Measurements from ENCODE around the gene DNM2. TPM values are rescaled to one million over a fixed set of nuclear protein-coding genes. Genes with fewer than 3 reads are reported as not detected.

DNM2 gene

GRCh38 chr19:10878253-10878652, 160.4 kb downstream of the DNM2 start:
- no peaks in the 10 kb centered on the region for H3K9me3 ChIP-seq (replicated peaks in 1 of 2; ENCODE audit: control insufficient read depth in 2 of 2, insufficient read depth in 1 of 2, low read depth in 1 of 2, low read length in 2 of 2)
- peaks cover 4 to 27% of the 10 kb centered on the region in 2 donors for H3K36me3 ChIP-seq (replicated peaks in 1 of 2; ENCODE audit: control insufficient read depth in 2 of 2, insufficient read depth in 2 of 2, low read length in 2 of 2)
- no peak overlapping the region for H3K4me2 ChIP-seq (ENCODE audit: insufficient read depth, low read length, poor library complexity, severe bottlenecking)
- no peak overlapping the region for H2BK120ac ChIP-seq (ENCODE audit: low read depth, low read length)
- H3K14ac ChIP-seq (ENCODE audit: low read length), result no peak overlapping the region
- H3K4me1 ChIP-seq (ENCODE audit: control insufficient read depth in 2 of 2, insufficient read depth in 1 of 2, low read depth in 1 of 2, low read length in 2 of 2), result peaks cover 33 to 42% of the 10 kb centered on the region in 2 donors
- H4K8ac ChIP-seq (ENCODE audit: low read depth, low read length), result no peak overlapping the region
- H2BK12ac ChIP-seq (ENCODE audit: low read length), result no peak overlapping the region
- no peak overlapping the region for H2BK15ac ChIP-seq (ENCODE audit: low read length)
- no peak overlapping the region for H3K9ac ChIP-seq (ENCODE audit: low read depth, low read length, poor library complexity)
- no peak for DNase-seq (ENCODE audit: low spot score)
- H3K79me1 ChIP-seq (ENCODE audit: low read depth, low read length), result peaks cover 18% of the 10 kb centered on the region
- no peak overlapping the region for H2AFZ ChIP-seq (ENCODE audit: low read length)
- no peak overlapping the region for H3K4ac ChIP-seq (ENCODE audit: low read length)
- H3K4me3 ChIP-seq (ENCODE audit: low read length in 2 of 2), result no peak overlapping the region
- no peak overlapping the region for H3K27ac ChIP-seq (replicated peaks; ENCODE audit: low read length)
- no peak overlapping the region for H4K91ac ChIP-seq (ENCODE audit: low read depth, low read length, poor library complexity)
- H2BK5ac ChIP-seq (ENCODE audit: low read length), result no peak overlapping the region
- no peak overlapping the region for H2AK5ac ChIP-seq (ENCODE audit: low read depth, low read length)
- H3K27me3 ChIP-seq (ENCODE audit: control insufficient read depth in 3 of 3, insufficient read depth in 3 of 3, low read depth in 1 of 3, low read length in 3 of 3), result no peaks in the 10 kb centered on the region
- no peak overlapping the region for H3K18ac ChIP-seq (ENCODE audit: low read length)
- no peak overlapping the region for H3K23ac ChIP-seq (ENCODE audit: low read depth, low read length, poor library complexity)
- no CpG with 5 or more reads among the region's 3 CpGs for WGBS, 2 donors (ENCODE audit: extremely low coverage in 2 of 2, insufficient read length in 2 of 2, insufficient replicate concordance in 1 of 2)

Small RNA genes within 50 kb of the gene (small RNA-seq; reads per million reads assigned to genes)
- gene MIR199A1 (ENCODE audit: insufficient read depth) (not detected), gene MIR4748 (ENCODE audit: insufficient read depth) (not detected), gene MIR638 (ENCODE audit: insufficient read depth) (not detected), gene MIR6793 (ENCODE audit: insufficient read depth) (4.3 reads per million, percentile 11 among the genes with 10 or more reads in this experiment)

All from neuronal stem cell (in vitro differentiated cells).